ENCODE data around the gene CTDSP1.

The CTDSP1 gene

DNA sequence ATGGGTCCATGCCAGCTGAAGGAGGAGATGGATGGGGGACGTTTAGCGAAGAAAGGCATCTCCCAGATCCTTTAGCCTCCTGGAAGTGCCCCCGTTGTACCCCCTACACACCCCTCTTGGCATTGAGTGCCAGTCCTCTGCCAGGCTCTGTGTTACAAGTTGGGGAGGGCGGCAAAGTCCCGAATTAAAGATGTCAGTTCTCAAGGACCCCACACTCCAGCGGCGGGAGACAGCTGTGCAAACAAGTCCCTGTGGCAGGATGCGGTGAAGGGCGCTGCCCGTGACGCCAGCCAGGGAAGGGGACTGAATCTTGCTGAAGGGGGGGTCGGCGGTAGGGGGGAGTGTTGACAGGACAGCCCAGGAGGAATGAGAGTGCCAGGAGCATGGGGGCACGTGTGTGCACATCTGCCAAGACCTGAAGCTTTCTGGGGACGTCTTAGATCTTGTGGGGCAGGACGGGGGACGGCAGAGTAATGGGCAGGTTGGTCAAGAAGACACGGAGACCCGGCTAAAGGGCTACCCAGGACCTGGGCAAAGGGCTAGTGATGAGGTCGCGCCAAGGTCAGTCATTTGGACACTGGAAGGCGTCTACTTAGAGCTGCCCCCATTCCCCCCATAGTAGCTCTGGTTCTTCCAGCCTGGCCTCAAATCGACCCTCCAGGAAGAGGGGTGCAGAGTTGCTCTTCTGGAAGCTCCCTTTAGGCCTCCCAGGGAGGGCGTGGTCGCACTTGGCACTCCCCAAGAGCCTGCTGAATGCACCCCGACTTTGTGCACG lies 2.8 kb upstream of the CTDSP1 start:
- DNase-seq (ENCODE audit: extremely low spot score): no peak
- POLR2A ChIA-PET: interaction anchor here (0.6 kb wide), 1 partner anchor 500 kb away, joined by 8 read pairs; no protein-coding TSS in a partner anchor
- CTCF ChIA-PET: interaction anchor here (0.6 to 6.4 kb wide), 21 partner anchors 8 to 484 kb away, joined by 3 to 59 read pairs (median 4); partner anchors contain the start of genes AAMP, CATIP, PNKD and SLC11A1
- TF ChIP-seq, protein P1, sequence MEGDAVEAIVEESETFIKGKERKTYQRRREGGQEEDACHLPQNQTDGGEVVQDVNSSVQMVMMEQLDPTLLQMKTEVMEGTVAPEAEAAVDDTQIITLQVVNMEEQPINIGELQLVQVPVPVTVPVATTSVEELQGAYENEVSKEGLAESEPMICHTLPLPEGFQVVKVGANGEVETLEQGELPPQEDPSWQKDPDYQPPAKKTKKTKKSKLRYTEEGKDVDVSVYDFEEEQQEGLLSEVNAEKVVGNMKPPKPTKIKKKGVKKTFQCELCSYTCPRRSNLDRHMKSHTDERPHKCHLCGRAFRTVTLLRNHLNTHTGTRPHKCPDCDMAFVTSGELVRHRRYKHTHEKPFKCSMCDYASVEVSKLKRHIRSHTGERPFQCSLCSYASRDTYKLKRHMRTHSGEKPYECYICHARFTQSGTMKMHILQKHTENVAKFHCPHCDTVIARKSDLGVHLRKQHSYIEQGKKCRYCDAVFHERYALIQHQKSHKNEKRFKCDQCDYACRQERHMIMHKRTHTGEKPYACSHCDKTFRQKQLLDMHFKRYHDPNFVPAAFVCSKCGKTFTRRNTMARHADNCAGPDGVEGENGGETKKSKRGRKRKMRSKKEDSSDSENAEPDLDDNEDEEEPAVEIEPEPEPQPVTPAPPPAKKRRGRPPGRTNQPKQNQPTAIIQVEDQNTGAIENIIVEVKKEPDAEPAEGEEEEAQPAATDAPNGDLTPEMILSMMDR (IDR thresholded peaks at IDR 0.05; ENCODE audit: control extremely low read depth, extremely low read depth, low read depth, missing control alignments): no peak

DNA sequence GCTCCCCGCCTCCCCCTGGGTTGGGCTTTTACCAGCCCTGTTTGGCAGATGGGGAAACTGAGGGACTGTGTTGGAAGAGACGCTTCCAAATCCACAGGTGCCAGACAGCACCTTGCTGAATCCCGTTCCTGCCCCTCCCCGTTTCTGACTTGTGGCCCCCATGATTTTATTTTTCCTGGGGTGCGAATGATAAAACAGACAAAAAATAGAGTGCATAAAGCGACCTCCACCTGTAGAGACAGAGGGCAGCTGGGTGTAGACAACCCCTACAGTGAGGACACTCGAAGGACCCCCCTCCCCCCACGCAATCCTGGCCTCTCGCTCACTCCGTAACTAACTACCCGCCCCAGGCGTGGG lies 2.2 kb upstream of the CTDSP1 start:
- POLR2A ChIA-PET: no interaction called here
- TF ChIP-seq, protein P1 (IDR thresholded peaks at IDR 0.05; ENCODE audit: control extremely low read depth, extremely low read depth, low read depth, missing control alignments): no peak
- CTCF ChIA-PET: interaction anchor here (1.7 to 6.4 kb wide), 3 partner anchors 15 to 125 kb away, joined by 4 to 59 read pairs (median 15); partner anchors contain the start of genes AAMP, PNKD and SLC11A1
- no peak for DNase-seq (ENCODE audit: extremely low spot score)

DNA sequence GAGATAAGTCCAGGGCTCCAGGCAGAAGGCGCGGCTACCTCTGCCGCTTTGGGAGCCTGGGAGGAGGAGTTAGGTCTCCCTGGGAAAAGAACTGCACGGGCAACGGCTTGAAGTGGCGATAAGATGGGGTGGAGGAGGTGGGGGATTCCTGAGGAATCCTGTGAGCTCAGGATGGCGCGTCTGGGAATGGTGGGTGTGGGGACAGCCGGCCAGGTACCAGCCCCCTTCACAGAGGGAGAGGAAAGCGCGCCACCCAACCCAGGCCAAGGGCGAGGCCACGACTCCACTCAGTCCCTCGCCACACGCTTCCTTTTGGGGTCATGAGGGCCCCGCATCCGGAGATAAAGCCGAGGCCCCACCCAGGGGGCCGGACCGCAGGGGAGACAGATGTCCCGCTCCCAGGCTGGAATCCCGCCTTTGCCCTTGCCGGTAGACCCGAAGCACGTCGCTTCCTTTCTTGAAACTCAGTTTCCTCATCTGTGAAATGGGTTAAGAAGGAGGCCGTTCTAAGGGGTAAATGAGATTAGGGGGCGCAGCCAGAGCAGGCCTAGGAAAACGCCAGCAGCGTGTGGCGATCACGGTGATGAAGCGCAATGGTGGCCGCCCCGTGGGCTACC lies 1.7 kb upstream of the CTDSP1 start:
- ChIA-PET CTCF (interaction anchor here (2.3 to 6.4 kb wide), 2 partner anchors 111 to 125 kb away, joined by 15 to 59 read pairs; partner anchors contain the start of genes AAMP and PNKD), POLR2A (no interaction called here)
- DNase-seq (ENCODE audit: extremely low spot score): peak; percentile 75
- TF ChIP-seq, protein P1 (IDR thresholded peaks at IDR 0.05; ENCODE audit: control extremely low read depth, extremely low read depth, low read depth, missing control alignments): peak; percentile 3

DNA sequence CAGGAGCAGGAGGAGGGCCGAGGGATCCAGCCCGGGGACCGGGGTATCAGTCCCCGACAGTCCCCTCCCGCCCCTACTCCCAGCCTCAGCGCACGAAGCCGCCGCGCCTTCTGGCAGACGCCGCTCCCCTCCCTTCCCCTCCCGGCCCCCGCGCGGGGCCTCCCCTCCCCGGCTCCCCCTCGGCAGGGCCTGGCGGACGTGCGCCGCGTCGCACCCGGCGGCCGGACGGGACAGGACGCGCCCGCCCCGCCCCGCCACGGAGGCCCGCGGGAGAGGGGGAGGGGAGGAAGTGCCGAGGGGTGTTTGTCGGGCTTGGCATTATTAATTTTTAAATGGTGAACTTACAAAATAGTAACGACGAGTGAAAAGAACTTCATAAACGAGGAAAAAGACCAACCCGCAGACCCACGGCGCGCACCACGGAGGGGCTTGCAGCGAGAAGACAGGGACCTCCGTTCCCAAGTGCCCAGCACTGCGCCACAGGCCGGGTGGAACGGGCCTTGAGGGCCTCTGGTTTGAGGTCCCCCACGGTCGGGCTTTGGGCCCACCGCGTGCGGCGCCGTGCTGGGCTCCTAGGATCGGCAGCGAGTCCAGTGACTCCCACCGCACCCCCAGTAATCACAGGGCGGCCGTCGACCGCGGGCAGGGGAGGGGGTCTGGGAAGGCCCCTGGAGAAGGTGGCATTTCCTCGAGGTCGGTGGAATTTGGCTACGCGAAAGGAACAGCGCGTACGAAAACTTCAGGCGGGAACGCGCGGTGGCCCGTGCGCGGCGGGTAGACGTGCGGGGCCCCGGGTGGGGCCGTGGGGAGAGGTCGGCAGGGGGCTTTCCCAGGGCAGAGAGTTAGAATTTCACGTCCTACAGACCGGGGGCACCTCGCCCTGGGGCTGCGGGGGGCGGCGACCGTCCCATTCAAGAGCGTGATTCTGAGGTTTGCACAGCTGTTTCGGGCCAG lies 954 bp upstream of the CTDSP1 start:
- CTCF ChIA-PET: no interaction called here
- DNase-seq (ENCODE audit: extremely low spot score): peak; percentile 82
- TF ChIP-seq, protein P1 (IDR thresholded peaks at IDR 0.05; ENCODE audit: control extremely low read depth, extremely low read depth, low read depth, missing control alignments): no peak
- POLR2A ChIA-PET: no interaction called here

DNA sequence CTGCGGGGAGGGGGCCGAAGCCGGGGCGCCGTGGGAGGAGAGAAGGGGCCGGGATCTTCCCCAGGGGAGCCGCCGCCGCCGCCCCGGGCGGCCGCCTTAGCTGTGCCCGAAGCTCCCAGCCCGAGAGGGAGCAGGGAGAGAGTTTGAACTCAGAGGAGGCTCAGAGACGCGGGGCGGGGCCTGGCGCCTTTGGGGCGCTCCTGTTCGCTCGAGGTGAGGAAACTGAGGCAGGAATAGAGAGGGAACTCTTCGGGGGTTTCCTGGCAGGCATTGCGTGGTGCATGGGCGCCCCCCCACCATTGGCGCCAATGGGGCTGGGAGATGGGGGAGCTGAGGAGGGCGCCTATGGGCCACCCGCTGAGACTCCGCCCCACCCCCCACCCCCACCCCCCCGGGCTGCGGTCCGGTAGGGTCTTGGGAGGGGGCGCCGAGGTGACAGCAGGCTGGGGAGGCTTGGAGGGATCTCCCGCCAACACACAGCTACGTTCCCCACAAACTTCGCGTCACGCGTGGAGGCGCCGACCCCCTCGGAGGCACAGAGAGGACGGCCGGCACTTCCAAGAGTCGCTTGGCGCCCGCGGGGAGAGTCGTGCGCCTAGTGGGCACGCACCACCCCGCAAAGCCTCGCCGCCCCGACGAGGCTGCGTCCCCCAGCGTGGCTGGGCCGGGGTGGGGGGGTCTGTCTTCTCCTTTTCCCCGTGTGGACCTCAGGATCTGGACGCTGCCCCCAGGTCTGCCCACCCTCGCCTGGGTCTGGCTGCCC lies 680 bp downstream of the CTDSP1 start:
- TF ChIP-seq, protein P1 (IDR thresholded peaks at IDR 0.05; ENCODE audit: control extremely low read depth, extremely low read depth, low read depth, missing control alignments): no peak
- no peak for DNase-seq (ENCODE audit: extremely low spot score)
- CTCF ChIA-PET: no interaction called here
- POLR2A ChIA-PET: interaction anchor here (0.6 kb wide), 3 partner anchors 39 to 321 kb away, joined by 4 to 6 read pairs (median 5); no protein-coding TSS in a partner anchor

Data from GM10248 (cell line).